ENCODE measurements around the gene TTYH3. TPM values are rescaled to one million over a fixed set of nuclear protein-coding genes. Genes with fewer than 3 reads are reported as not detected.

Gene TTYH3
- total RNA-seq, 1 donor from 2014 or later: 23.7 TPM

GRCh38 chr7:2634267-2635145 lies 2.7 kb downstream of the TTYH3 start:
- intact Hi-C loops (cut with micrococcal nuclease): no loop called here

GRCh38 chr7:2635148-2635668 lies 3.4 kb downstream of the TTYH3 start:
- intact Hi-C loops (cut with micrococcal nuclease): no loop called here

GRCh38 chr7:2635810-2636701 lies 4.3 kb downstream of the TTYH3 start:
- intact Hi-C loops (cut with micrococcal nuclease): no loop called here

GRCh38 chr7:2637066-2637471 lies 5.3 kb downstream of the TTYH3 start:
- intact Hi-C loops (cut with micrococcal nuclease): no loop called here

GRCh38 chr7:2637505-2638223 lies 5.9 kb downstream of the TTYH3 start:
- intact Hi-C loops (cut with micrococcal nuclease): no loop called here

GRCh38 chr7:2638224-2638991 lies 6.6 kb downstream of the TTYH3 start:
- intact Hi-C loops (cut with micrococcal nuclease): no loop called here

GRCh38 chr7:2639181-2639681 lies 7.4 kb downstream of the TTYH3 start:
- intact Hi-C loops (cut with micrococcal nuclease): no loop called here

GRCh38 chr7:2639695-2640481 lies 8.1 kb downstream of the TTYH3 start:
- intact Hi-C loops (cut with micrococcal nuclease): no loop called here

GRCh38 chr7:2640482-2640830 lies 8.7 kb downstream of the TTYH3 start:
- intact Hi-C loops (cut with micrococcal nuclease): no loop called here

- intact Hi-C loops (cut with micrococcal nuclease): no loop called here
Measured at GRCh38 chr7:2640846-2641316, 9.1 kb downstream of the TTYH3 start.

- intact Hi-C loops (cut with micrococcal nuclease): no loop called here
Measured at GRCh38 chr7:2641406-2642393, 9.9 kb downstream of the TTYH3 start.

GRCh38 chr7:2643386-2644219 lies 11.8 kb downstream of the TTYH3 start:
- intact Hi-C loops (cut with micrococcal nuclease): no loop called here

- intact Hi-C loops (cut with micrococcal nuclease): no loop called here
Measured at GRCh38 chr7:2644220-2644561, 12.4 kb downstream of the TTYH3 start.

GRCh38 chr7:2644562-2645273 lies 12.9 kb downstream of the TTYH3 start:
- intact Hi-C loops (cut with micrococcal nuclease): no loop called here

GRCh38 chr7:2645274-2645868 lies 13.6 kb downstream of the TTYH3 start:
- intact Hi-C loops (cut with micrococcal nuclease): no loop called here

GRCh38 chr7:2646336-2646679 lies 14.5 kb downstream of the TTYH3 start:
- intact Hi-C loops (cut with micrococcal nuclease): no loop called here

Data from T-helper 1 cell treated with Interleukin-12 subunit alpha and Interleukin-12 subunit beta and Interleukin-4 antibody, amounts not matched to agents 30 ng/mL and 1 ng/mL, for 36 hours (primary cell).